GM19397 (cell line): ENCODE results near the gene AICDA.
"Not testable (repeated sequence)": the region's sequence is repeated elsewhere in the genome, so short reads cannot be mapped to it uniquely, and the experiment has no call there.

Experiments used
- ATAC-seq: cut with Tn5 transposase; IDR thresholded peaks from one replicate; pipeline ENCODE4 v1.9.1; 2021; ENCODE audit warnings: mild to moderate bottlenecking, moderate library complexity; ENCODE audit not compliant: unreplicated experiment

AICDA gene

DNA sequence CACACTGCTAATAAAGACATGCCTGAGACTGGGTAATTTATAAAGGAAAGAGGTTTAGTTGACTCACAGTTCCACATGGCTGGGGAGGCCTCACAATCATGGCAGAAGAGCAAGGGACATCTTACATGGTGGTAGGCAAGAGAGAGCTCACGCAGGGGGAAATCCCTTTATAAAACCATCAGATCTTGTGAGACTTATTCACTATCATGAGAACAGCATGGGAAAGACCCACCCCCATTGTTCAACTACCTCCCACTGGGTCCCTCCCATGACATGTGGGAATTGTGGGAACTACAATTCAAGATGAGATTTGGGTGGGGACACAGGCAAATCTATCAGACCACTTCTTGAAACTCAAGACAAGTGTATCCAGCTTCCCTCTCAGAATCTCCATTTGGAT, 1.2 kb upstream of the AICDA start:
- not testable (repeated sequence) for ATAC-seq

GRCh38 chr12:8609061-8609570, 3.5 kb downstream of the AICDA start:
- no peak for ATAC-seq

- ATAC-seq = no peak
Measured at GRCh38 chr12:8606890-8607289, 5.8 kb downstream of the AICDA start.

- no peak for ATAC-seq
Measured at GRCh38 chr12:8605057-8605456, 7.6 kb downstream of the AICDA start.

DNA sequence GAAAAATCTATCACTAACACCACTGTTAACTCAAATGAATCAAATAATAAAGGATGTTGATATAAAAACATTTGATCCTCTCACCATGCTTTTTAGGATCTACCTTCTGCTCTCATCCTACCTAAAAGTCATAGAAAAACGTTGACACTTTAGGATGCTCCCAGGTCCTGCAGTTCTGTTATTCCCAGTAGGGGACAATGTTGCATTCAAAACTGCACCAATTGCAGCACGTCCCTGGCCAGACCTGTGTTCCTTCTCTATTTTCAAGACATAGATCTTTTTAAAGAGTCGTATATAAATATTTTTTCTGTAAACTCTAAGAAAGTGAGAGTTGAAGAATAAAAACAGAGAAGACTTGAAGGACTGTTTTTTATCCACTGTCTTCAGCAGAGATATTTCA, 8.8 kb downstream of the AICDA start:
- no peak for ATAC-seq

DNA sequence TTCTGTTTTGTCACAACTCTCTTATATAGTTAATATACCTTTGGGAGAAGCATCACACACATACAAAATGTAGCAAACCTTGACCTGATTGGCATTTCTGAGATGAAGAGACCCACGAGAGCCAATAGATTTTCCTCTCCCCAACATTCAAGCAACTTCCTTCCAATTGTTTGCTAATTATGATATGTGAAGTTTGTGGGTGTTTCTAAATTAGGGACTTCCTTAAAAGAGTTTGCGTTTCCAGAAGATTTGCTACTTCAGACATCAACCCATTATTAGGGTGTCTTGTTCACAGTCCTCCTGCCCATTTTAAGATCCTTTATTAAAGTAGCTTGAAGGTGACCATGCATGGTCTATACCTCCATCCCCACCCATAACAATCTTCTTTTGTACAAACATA, 9.4 kb downstream of the AICDA start:
- ATAC-seq = no peak

DNA sequence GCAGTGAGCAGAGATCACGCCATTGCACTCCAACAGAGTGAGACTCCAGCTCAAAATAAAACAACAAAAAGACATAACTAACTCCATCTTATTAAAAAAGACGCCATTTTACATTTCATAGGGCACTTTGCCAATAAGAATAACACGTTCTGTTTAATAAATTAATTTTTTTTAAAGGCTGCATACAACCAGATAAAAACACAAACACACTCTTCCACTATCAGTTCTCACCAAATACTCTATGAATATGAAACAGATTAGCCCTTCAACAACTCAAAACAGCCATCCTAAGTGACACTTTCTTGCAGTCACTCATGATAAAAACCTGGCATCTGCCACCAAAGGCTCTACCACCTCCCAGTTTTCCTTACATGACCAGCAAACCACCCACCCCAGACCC, 16.1 kb downstream of the AICDA start:
- no peak for ATAC-seq

DNA sequence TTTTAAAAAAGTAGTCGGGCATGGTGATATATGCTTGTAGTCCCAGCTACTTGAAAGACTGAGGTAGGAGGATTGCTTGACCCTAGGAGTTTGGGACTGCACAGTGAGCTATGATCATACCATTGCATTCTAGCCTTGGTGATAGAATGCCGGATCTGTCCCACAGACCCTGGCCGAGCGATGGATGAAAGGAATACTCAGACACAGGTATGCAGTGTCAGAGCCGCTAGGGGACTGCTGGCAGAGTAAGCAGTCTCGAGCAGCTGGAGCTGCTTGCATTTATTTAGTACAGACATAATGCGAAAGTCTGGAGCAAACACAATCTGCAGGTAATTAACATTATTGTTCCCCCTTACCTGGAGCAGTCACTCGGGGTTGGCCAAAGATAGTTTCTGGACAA, 18.6 kb downstream of the AICDA start:
- no peak for ATAC-seq

DNA sequence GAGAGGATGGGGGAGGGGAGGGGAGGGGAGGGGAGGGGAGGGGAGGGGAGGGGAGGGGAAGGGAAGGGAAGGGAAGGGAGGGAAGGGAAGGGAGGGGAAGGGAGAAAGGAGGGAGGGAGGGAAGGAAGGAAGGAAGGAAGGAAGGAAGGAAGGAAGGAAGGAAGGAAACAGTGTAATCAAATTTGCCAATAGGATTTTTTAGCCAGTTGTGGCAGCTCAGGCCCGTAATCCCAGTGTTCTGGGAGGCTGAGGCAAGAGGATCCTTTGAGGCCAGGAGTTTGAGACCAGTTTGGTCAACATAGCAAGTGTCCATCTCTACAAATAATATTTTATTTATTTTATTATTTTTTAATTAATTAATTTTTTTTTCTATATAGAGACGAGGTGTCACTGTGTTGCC, 19.4 kb downstream of the AICDA start:
- no peak for ATAC-seq

DNA sequence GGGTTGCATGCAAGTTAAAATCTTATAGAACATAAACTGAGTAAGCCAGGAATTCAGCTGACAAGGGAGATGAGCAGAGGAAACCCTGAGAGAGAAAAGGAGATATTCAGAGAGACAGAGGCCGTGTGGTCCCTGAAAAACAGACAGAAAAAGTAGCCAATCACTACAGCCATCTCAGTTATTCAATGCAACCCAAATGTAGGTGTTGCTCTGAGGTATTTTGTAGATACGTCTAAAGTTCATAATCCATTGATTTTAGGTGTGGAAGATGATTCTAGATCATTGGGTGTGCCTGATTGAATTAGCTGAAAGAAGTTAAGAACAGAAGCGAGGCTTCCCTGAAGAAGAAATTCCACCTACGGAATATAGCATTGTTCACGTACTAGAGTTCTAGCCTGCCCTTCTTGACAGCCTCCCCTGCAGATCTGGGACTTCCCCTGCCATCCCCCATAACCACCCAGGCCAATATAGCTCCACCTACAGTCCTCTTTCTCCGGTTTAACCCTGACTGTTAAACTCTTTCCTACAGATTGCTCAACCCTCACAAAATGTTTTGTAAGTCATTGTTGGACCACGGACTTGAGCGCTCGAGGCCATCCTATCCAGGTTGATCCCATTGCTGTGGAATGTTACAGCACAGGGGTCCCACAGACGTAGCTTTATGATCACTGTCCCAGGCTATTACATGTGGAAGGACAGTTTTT, 21.7 kb downstream of the AICDA start:
- ATAC-seq = no peak

GRCh38 chr12:8589679-8590078, 23.0 kb downstream of the AICDA start:
- ATAC-seq = no peak

- not testable (repeated sequence) for ATAC-seq
Measured at GRCh38 chr12:8584478-8584877, 28.2 kb downstream of the AICDA start.

- ATAC-seq = no peak
Measured at GRCh38 chr12:8584004-8584403, 28.7 kb downstream of the AICDA start.

GRCh38 chr12:8581098-8581784, 31.4 kb downstream of the AICDA start:
- ATAC-seq = no peak

DNA sequence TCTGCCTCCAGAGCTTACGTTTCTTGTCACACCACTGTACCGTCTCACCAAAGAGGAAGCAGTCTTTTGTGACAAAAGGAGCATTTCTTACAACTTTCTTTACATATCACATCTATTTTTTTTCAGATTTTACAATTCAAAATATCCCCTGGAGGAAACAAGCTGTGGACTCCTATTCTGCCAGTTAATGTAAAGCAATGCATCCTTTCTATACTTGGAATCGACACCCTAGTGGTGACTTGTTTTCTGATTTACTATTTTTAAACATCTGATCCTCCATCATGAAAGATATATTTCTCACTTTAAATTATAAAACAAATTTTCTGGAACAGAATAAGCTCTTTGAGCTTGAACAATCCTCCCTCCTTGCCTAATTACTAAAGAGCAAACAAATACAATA, 34.8 kb downstream of the AICDA start:
- no peak for ATAC-seq

DNA sequence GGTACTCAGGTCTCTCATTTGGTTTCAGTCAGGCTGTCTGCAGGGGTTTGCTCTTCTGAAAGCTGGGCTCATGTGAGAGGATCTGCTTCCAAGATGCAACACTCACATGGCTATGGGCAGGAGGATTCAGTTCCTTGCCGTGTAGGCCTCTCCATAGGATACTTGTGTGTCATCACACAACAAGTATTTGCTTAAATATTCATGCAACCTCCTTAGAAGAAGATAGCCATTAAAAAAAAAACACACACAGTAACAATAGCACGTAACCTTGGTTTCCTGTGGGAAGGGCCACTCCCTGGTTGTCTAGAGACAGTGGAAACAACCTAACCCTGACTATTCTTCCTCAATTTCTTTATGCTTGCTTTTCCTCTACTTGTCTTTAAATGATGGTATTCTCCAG, 40.2 kb downstream of the AICDA start:
- no peak for ATAC-seq

DNA sequence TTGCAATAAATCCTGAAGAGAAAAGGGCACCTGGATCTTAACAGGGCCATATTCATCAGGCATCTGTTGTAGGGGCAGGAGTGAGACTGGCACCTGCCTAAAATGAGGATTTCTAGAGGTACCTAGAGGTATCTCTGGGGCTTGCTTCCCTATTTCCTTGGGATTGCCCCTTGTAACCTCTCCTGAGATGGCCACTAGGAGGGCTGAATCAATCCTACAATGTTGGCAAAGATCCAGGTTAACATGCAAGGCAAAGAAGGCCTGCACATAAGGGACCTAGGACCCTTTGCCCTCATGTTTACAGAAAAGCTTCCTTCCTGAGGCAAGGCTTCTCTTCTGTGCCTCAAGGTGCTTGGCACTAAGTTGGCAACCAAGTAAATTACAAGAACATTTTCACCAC, 46.1 kb downstream of the AICDA start:
- ATAC-seq = no peak

DNA sequence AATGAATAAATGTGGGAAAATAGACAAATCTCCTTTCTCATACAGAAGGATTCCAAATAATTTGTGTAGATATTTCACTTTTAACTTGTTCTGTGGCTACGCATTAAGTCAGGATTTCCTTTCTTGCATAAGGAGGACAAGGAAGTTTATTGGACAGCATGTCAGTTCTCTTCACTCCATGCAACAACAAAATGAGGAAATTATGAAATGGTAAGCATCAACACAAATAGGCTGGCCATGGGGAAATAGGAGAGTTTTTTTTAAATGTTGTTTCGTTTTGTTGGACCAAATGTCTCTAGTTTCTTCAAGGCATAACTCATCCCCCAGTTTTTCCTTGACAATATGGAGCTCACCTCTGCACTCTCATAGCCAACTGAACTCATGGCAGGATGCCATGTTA, 46.6 kb downstream of the AICDA start:
- ATAC-seq = not testable (repeated sequence)

DNA sequence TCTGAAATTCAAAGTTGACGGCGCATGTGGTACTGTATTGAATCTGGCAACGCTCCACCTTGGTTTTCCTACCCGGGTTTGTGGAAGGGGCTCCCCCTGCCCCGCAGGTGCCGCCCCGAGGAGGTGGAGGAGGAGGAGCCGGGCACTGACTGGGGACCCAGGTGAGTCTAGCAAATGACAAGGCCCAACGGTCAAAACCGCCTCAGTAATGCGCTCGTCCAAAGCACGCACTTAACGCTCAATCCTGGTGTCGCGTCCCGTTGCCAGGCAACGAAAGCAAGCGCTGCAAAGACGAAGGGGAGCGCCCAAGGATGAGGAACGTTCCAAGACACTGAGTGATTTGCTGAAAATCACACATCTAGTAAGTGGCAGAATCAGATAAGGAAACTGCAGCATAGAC, 48.0 kb downstream of the AICDA start:
- ATAC-seq = no peak

DNA sequence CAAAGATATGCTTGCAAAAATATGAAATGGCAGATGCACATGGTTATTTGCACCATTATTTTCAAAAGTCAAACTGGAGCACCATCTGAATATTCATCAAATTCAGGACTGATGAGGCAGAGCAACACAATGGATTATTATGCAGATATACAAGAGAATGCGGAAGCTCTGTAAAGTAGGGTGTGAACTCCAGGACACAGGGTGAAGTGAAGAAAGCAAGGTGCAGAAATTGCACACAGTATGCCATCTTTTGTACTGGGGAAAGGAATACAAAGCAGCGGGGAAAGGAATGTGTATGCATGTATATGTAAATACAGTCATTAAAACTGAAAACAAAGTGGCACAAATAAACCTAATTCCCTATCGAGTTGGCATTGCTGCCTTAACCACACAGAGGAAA, 49.3 kb downstream of the AICDA start:
- no peak for ATAC-seq

DNA sequence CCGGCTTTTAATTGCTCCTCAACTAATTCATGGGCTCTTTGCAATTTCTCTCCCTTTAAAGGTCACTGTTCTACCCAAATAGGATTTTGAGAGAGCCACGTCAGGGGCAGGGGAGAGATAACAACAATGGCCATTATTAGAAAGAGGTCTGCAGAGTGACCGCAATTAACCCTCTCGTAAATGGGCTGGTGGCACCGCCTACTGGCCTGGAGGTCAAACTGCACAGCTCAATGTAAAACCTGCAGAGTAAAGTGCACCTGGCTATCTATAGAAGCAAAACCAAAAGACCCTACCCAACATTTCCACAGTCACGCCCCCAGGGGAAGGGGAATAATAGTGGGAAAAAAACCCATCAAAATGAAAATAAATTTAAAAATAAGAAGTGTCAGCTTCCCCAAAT, 50.3 kb downstream of the AICDA start:
- no peak for ATAC-seq

DNA sequence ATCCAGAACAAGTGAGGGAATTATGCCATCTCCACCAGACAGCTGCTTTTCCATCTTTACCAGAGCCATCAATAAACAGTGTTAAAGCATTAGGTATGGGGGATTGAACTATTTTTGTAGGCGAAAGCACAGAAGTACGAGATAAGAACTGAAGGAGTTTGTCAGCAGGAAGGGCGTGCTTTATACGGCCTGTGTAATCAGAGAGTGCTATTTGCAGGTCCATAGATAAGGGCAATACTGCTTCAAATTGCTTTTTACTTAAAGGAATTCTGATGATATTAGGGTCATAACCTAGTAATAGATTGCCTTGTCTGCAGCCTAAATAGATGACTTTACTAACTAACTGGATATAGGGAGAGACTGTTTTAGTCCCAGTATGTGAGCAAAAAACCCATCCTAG, 51.6 kb downstream of the AICDA start:
- ATAC-seq = no peak

DNA sequence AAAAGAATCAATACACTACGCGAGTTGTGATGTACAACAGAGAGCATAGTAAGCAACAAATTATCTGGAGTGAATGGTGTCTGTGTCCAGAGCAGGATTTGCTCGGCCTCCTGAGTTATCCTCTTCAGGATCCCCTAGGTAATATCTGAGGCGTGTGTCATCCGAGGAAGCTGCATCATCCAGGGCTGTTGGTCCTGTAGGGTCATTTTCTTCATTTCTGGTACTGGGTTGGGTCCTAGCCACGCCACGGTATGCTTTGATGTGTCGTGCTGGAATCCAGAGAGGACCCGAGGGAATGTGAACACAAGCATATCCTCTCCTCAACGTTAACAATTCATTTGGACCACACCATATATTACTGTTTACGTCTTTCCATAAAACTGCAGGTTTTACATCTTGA, 53.0 kb downstream of the AICDA start:
- no peak for ATAC-seq
